ENCODE results near the gene TRIM22.
"Not testable (repeated sequence)": the region's sequence is repeated elsewhere in the genome, so short reads cannot be mapped to it uniquely, and the experiment has no call there.

DNA sequence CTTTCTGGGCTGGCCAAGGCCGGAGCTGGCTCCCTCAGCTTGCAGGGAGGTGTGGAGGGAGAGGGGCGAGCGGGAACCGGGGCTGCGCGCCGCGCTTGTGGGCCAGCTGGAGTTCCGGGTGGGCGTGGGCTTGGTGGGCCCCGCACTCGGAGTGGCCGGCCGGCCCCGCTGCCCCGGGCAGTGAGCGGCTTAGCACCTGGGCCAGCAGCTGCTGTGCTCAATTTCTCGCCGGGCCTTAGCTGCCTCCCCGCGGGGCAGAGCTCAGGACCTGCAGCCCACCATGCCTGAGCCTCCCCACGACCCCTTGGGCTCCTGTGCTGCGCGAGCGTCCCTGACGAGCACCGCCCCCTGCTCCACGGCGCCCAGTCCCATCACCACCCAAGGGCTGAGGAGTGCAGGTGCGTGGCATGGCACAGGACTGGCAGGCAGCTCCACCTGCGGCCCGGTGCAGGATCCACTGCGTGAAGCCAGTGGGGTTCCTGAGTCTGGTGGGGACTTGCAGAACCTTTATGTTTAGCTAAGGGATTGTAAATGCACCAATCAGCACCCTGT is 6.6 kb upstream of the TRIM22 start:
- not testable (repeated sequence) for TF ChIP-seq FOXK2 (IDR thresholded peaks at IDR 0.05); TARDBP (IDR thresholded peaks at IDR 0.05); FOXM1 (IDR thresholded peaks at IDR 0.05; ENCODE audit: borderline replicate concordance); FOXA1 (IDR thresholded peaks at IDR 0.05); LEF1 (IDR thresholded peaks at IDR 0.05; ENCODE audit: borderline replicate concordance)

Measured in HEK293T (cell line).